ENCODE measurements around the gene CDK17.

The CDK17 gene

DNA sequence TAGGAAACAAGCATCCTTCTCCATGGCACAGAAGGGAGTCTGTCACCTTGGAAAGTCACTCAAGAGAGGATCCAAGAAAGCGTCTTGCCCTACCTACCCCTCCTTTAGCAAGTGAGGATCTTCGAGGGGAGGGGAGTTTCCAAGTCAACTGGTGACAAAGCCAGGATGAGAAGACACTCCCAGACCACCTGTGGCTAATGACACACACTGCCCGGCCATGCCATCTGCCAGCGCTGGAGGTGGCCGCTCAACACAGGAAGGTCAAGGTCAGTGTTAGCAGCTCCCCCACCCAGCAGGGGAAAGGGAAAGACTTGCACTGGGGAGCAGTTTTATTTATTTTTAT, 164.8 kb downstream of the CDK17 start:
- DNase-seq, result no peak

DNA sequence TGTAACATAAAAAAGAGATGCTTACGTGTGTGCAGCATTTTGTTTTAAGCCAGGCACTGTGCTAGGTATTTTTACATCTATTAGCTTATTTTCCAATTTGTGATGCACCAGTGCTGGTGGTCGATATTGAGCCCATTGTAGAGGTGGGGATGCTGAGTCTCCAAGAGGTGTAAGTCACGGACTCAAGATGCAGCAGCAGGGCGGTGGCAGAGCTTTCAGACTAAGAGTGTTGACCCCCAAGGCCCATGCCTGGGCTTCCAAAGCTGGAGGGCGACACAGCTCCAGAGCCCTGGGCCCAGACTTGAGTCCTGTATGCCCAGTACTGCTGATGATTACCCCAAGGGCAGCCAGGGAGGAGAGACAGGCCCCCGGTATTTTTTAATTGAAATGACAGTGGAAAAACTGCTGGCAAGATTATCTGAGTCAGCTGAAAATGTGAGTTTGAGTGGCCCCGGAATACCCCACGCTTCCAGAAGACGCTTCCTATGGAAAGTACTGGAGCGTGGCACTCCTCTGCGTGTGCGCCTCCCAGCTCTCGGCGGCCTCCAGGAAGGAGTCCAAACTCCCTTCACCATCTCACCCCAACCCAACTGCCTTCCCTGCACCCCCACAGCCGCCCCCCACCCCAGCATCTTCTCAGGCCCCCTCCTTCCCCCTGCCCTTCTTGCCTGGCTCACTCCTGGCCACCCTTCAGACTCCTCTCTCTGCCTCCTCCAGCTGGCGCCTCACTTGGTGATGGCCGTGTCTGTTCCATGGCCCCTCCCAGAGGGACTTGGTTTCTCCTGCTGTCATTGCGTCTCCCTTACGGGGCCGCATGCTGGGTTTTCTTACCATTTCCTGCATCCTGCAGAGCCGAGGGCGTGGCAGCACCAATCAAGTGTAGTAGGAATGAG, 165.4 kb downstream of the CDK17 start:
- DNase-seq, result no peak

DNA sequence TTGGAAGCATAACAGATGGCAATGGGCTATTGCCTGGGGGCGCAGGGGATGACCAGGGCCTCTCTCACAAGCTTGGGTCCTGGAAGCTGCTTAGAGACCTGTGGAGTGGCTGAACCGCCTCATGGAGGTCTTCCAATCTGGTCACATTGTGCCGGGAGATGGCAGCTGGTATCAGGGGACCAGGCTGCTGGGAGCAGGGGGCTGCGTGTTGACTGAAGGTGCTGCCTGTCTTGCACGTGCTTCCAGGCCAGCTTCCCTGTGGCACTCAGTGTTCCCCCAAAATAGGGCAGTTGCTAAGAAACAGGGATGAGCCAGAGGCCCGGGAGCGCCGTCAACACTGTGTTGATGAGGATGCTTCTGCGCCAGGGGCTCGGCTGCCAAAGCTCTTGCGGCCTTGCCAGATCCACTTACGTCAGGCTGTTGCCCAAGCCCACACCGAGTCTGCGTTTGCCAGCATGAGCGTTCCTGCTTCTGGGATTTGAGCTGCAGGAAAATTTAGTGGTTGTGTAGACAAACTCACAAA, 166.2 kb downstream of the CDK17 start:
- no peak for DNase-seq

DNA sequence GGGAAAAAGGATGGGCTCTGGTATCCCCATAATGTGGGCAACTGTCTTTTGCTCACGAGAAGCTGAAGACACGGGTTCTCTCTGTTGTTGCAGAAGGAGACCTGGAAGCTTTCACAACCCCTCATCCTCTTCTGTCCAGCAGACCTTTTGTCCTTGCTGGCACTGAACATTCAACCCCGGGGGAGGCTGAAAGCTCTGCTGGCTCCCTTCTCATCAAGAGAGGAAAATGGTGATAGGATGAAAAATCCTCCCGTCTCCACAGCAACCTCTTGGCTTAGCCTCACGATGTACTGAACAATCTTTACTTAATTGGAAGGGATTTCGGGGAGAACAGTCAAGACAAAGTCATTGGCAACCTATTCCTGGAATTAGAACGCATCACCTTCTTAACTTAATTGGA, 167.1 kb downstream of the CDK17 start:
- no peak for DNase-seq

DNA sequence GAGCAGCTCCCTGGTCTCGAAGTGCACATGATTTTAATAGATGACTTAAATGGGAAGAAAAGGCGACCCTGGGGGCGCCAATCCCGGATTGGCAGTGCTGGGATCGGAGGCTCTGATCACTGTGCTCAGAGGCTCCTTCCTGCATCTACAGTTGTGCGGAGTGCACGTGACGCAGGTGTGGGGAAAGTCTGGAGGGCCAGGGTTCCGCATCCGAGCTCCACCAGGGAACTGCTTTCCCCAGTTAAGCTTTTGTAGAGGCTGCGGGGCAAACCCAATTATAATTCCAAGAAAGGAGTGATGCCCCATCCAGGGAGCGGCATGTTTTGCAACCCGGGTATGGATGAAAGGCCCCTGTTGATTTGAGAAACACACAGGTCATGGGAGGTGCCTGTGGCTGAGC, 169.6 kb downstream of the CDK17 start:
- DNase-seq, result no peak

- DNase-seq, result no peak
Observed at GRCh38 chr12:96228566-96229248, 171.5 kb downstream of the CDK17 start.
